ENCODE measurements around the gene TMTC1.

Gene TMTC1

DNA sequence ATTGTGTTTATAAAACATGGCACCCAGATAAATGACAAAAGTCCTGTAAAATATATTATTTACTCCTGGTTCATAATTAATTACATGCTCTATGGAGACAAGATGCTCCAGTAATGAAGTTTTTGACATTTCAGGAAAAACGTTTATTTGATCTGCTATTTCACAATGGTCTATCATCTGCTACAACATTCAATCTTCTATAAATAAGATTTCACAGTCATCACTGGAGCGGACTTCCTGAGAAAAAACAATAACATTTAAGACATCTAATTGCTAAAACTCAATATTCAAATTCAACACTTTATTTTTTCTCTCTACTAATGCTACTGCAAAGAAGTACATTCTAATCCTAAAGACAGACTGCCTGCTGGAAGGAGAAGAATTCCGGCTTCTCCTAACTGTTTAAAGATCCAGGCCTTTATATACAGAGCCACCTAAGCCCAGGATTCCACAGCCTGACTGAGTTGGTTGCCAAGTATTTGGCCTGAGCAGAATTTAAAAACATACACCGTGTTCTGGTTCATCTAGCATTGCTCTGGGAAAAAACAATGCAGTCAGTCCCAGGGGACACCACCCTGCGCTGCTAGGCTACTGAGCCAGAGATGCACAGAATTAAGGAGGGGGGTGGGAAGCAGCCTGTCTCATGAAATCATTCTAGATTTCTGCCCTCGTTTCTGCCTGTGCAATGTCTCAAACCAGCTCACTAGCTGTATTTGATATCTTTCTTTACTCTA is 58.0 kb downstream of the TMTC1 start:
- Histone ChIP-seq H3K27ac (ENCODE audit: low read length) (no peak overlapping the region), H3K27me3 (ENCODE audit: control insufficient read depth, insufficient read depth, low read length) (no peaks in the 10 kb centered on the region), H3K4me1 (ENCODE audit: control insufficient read depth, low read depth, low read length) (peaks cover 7% of the 10 kb centered on the region), H3K36me3 (ENCODE audit: control insufficient read depth, low read depth, low read length) (no peaks in the 10 kb centered on the region), H3K9me3 (ENCODE audit: control insufficient read depth, low read depth, low read length) (no peaks in the 10 kb centered on the region), H3K4me3 (ENCODE audit: low read length) (no peak overlapping the region), H3K9ac (ENCODE audit: low read length) (no peak overlapping the region)

GRCh38 chr12:29722164-29722563 is 61.6 kb downstream of the TMTC1 start:
- no peak overlapping the region for H3K9ac ChIP-seq (ENCODE audit: low read length)
- H3K9me3 ChIP-seq (ENCODE audit: control insufficient read depth, low read depth, low read length), result no peaks in the 10 kb centered on the region
- no peaks in the 10 kb centered on the region for H3K27me3 ChIP-seq (ENCODE audit: control insufficient read depth, insufficient read depth, low read length)
- H3K27ac ChIP-seq (ENCODE audit: low read length), result no peak overlapping the region
- H3K4me1 ChIP-seq (ENCODE audit: control insufficient read depth, low read depth, low read length), result peaks cover 10% of the 10 kb centered on the region
- H3K4me3 ChIP-seq (ENCODE audit: low read length), result no peak overlapping the region
- H3K36me3 ChIP-seq (ENCODE audit: control insufficient read depth, low read depth, low read length), result no peaks in the 10 kb centered on the region

- no peak overlapping the region for H3K4me3 ChIP-seq (ENCODE audit: low read length)
- no peaks in the 10 kb centered on the region for H3K27me3 ChIP-seq (ENCODE audit: control insufficient read depth, insufficient read depth, low read length)
Measured at GRCh38 chr12:29719381-29719780, 64.4 kb downstream of the TMTC1 start.

GRCh38 chr12:29717540-29718100 is 66.1 kb downstream of the TMTC1 start:
- Histone ChIP-seq H3K27ac (ENCODE audit: low read length) (no peak overlapping the region), H3K4me1 (ENCODE audit: control insufficient read depth, low read depth, low read length) (peaks cover 4% of the 10 kb centered on the region), H3K27me3 (ENCODE audit: control insufficient read depth, insufficient read depth, low read length) (no peaks in the 10 kb centered on the region), H3K9ac (ENCODE audit: low read length) (no peak overlapping the region), H3K9me3 (ENCODE audit: control insufficient read depth, low read depth, low read length) (no peaks in the 10 kb centered on the region), H3K4me3 (ENCODE audit: low read length) (no peak overlapping the region), H3K36me3 (ENCODE audit: control insufficient read depth, low read depth, low read length) (no peaks in the 10 kb centered on the region)

More at GRCh38 chr12:29719381-29719780, 64.4 kb downstream of the TMTC1 start:
- Histone ChIP-seq H3K9ac (ENCODE audit: low read length) (no peak overlapping the region), H3K36me3 (ENCODE audit: control insufficient read depth, low read depth, low read length) (no peaks in the 10 kb centered on the region), H3K27ac (ENCODE audit: low read length) (no peak overlapping the region), H3K4me1 (ENCODE audit: control insufficient read depth, low read depth, low read length) (peaks cover 4% of the 10 kb centered on the region), H3K9me3 (ENCODE audit: control insufficient read depth, low read depth, low read length) (no peaks in the 10 kb centered on the region)

- Histone ChIP-seq H3K27ac (ENCODE audit: low read length) (no peak overlapping the region), H3K4me1 (ENCODE audit: control insufficient read depth, low read depth, low read length) (peaks cover 7% of the 10 kb centered on the region), H3K27me3 (ENCODE audit: control insufficient read depth, insufficient read depth, low read length) (no peaks in the 10 kb centered on the region), H3K36me3 (ENCODE audit: control insufficient read depth, low read depth, low read length) (no peaks in the 10 kb centered on the region), H3K9me3 (ENCODE audit: control insufficient read depth, low read depth, low read length) (no peaks in the 10 kb centered on the region), H3K4me3 (ENCODE audit: low read length) (no peak overlapping the region), H3K9ac (ENCODE audit: low read length) (no peak overlapping the region)
Measured at GRCh38 chr12:29714966-29715365, 68.8 kb downstream of the TMTC1 start.

DNA sequence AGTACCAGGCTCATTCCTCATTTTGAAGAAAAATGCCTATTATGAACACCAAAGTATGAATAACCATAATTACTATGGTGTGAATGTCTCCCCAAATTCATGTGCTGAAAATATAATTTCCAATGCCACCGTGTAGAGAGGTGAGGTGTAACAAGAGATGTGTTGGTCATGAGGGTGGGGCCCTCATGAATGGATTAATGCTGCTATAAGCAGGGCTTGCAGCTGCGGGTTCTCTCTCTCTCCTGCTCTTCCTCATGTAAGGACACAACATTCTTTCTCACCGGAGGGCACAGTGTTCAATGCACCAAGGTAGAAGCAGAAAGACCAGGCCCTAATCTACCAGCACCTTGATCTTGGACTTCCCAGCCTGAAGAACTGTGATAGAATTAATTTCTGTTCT is 70.0 kb downstream of the TMTC1 start:
- no peaks in the 10 kb centered on the region for H3K9me3 ChIP-seq (ENCODE audit: control insufficient read depth, low read depth, low read length)
- no peak overlapping the region for H3K27ac ChIP-seq (ENCODE audit: low read length)
- H3K4me1 ChIP-seq (ENCODE audit: control insufficient read depth, low read depth, low read length), result peaks cover 15% of the 10 kb centered on the region
- H3K27me3 ChIP-seq (ENCODE audit: control insufficient read depth, insufficient read depth, low read length), result no peaks in the 10 kb centered on the region
- no peak overlapping the region for H3K9ac ChIP-seq (ENCODE audit: low read length)
- H3K36me3 ChIP-seq (ENCODE audit: control insufficient read depth, low read depth, low read length), result no peaks in the 10 kb centered on the region
- H3K4me3 ChIP-seq (ENCODE audit: low read length), result no peak overlapping the region

GRCh38 chr12:29711381-29711780 is 72.4 kb downstream of the TMTC1 start:
- Histone ChIP-seq H3K36me3 (ENCODE audit: control insufficient read depth, low read depth, low read length) (no peaks in the 10 kb centered on the region), H3K9me3 (ENCODE audit: control insufficient read depth, low read depth, low read length) (no peaks in the 10 kb centered on the region), H3K27ac (ENCODE audit: low read length) (no peak overlapping the region), H3K27me3 (ENCODE audit: control insufficient read depth, insufficient read depth, low read length) (no peaks in the 10 kb centered on the region), H3K4me3 (ENCODE audit: low read length) (no peak overlapping the region), H3K9ac (ENCODE audit: low read length) (no peak overlapping the region), H3K4me1 (ENCODE audit: control insufficient read depth, low read depth, low read length) (peaks cover 17% of the 10 kb centered on the region)

- Histone ChIP-seq H3K27ac (ENCODE audit: low read length) (no peak overlapping the region), H3K4me1 (ENCODE audit: control insufficient read depth, low read depth, low read length) (peaks cover 21% of the 10 kb centered on the region), H3K4me3 (ENCODE audit: low read length) (no peak overlapping the region), H3K36me3 (ENCODE audit: control insufficient read depth, low read depth, low read length) (no peaks in the 10 kb centered on the region), H3K27me3 (ENCODE audit: control insufficient read depth, insufficient read depth, low read length) (no peaks in the 10 kb centered on the region), H3K9ac (ENCODE audit: low read length) (no peak overlapping the region), H3K9me3 (ENCODE audit: control insufficient read depth, low read depth, low read length) (no peaks in the 10 kb centered on the region)
Measured at GRCh38 chr12:29710104-29710503, 73.6 kb downstream of the TMTC1 start.

DNA sequence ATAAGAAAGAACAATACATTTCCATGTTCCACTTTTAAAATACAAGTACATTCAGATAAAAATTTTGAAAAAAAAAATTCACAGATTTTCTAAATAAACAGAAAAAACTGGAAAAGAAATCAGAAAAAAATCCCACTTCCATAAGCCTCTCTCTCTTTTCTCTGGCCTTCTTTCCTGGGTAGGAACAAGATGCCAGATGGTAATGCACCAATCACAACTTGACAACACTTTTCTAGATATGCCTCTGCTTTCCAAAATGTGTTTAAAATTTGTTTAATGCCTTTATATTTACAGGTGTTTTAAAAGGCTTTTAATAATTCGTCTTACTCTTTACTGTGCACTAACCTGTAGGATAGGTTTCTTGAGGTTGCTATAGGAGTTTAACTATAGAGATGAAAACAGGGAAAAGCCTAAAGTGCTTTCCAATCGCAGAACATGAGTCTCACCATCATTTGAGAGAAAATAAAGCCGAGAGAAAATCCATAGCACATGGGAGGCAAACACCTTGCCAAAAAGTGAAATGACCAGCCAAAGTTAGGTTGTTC is 74.2 kb downstream of the TMTC1 start:
- H3K9ac ChIP-seq (ENCODE audit: low read length), result no peak overlapping the region
- H3K4me3 ChIP-seq (ENCODE audit: low read length), result no peak overlapping the region
- H3K4me1 ChIP-seq (ENCODE audit: control insufficient read depth, low read depth, low read length), result peaks cover 21% of the 10 kb centered on the region
- H3K9me3 ChIP-seq (ENCODE audit: control insufficient read depth, low read depth, low read length), result no peaks in the 10 kb centered on the region
- no peak overlapping the region for H3K27ac ChIP-seq (ENCODE audit: low read length)
- H3K36me3 ChIP-seq (ENCODE audit: control insufficient read depth, low read depth, low read length), result no peaks in the 10 kb centered on the region
- no peaks in the 10 kb centered on the region for H3K27me3 ChIP-seq (ENCODE audit: control insufficient read depth, insufficient read depth, low read length)

- Histone ChIP-seq H3K4me3 (ENCODE audit: low read length) (no peak overlapping the region), H3K36me3 (ENCODE audit: control insufficient read depth, low read depth, low read length) (no peaks in the 10 kb centered on the region), H3K4me1 (ENCODE audit: control insufficient read depth, low read depth, low read length) (peaks cover 21% of the 10 kb centered on the region), H3K9me3 (ENCODE audit: control insufficient read depth, low read depth, low read length) (no peaks in the 10 kb centered on the region), H3K27ac (ENCODE audit: low read length) (no peak overlapping the region), H3K27me3 (ENCODE audit: control insufficient read depth, insufficient read depth, low read length) (no peaks in the 10 kb centered on the region), H3K9ac (ENCODE audit: low read length) (no peak overlapping the region)
Measured at GRCh38 chr12:29709054-29709453, 74.7 kb downstream of the TMTC1 start.

GRCh38 chr12:29707846-29708245 is 75.9 kb downstream of the TMTC1 start:
- Histone ChIP-seq H3K27ac (ENCODE audit: low read length) (no peak overlapping the region), H3K9me3 (ENCODE audit: control insufficient read depth, low read depth, low read length) (no peaks in the 10 kb centered on the region), H3K27me3 (ENCODE audit: control insufficient read depth, insufficient read depth, low read length) (no peaks in the 10 kb centered on the region), H3K9ac (ENCODE audit: low read length) (no peak overlapping the region), H3K4me3 (ENCODE audit: low read length) (no peak overlapping the region), H3K36me3 (ENCODE audit: control insufficient read depth, low read depth, low read length) (no peaks in the 10 kb centered on the region), H3K4me1 (ENCODE audit: control insufficient read depth, low read depth, low read length) (peaks cover 21% of the 10 kb centered on the region)

DNA sequence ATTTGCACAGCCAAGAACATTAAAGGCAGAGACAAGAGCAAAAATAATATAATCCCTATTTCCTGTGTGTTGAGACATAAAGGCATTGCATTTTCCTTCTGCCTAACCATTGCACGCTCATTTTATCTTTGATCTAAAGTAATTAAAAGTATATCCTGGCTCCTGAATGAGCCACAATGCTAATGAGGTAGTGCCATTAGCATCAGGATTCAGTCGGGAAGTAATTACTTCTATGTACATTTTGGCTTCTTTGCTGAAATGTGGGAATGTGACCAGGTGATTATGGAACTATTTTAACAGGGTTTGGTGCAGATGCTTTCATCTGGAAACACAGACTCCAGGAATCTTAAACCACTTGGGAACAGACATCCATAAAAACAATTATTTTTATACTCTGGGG is 77.4 kb downstream of the TMTC1 start:
- no peak overlapping the region for H3K27ac ChIP-seq (ENCODE audit: low read length)
- no peaks in the 10 kb centered on the region for H3K36me3 ChIP-seq (ENCODE audit: control insufficient read depth, low read depth, low read length)
- no peak overlapping the region for H3K9ac ChIP-seq (ENCODE audit: low read length)
- H3K27me3 ChIP-seq (ENCODE audit: control insufficient read depth, insufficient read depth, low read length), result no peaks in the 10 kb centered on the region
- peaks cover 21% of the 10 kb centered on the region for H3K4me1 ChIP-seq (ENCODE audit: control insufficient read depth, low read depth, low read length)
- no peaks in the 10 kb centered on the region for H3K9me3 ChIP-seq (ENCODE audit: control insufficient read depth, low read depth, low read length)
- H3K4me3 ChIP-seq (ENCODE audit: low read length), result no peak overlapping the region

All from iPS-18a (cell line).